CD14-positive monocyte (primary cell): ENCODE data around the gene MFNG. TPM values are rescaled to one million over a fixed set of nuclear protein-coding genes. Genes with fewer than 3 reads are reported as not detected.

ENCODE experiments used
- DNase-seq, 3 donors: peaks; one replicate each; pipeline ENCODE4 v3.0.0-alpha.2; 2011 to 2022
- H2AFZ ChIP-seq: 2 replicates; pipeline ENCODE4 v1.6.0; 2012; ENCODE audit warnings: mild to moderate bottlenecking, low read depth, low read length, inconsistent platforms; ENCODE audit not compliant: insufficient read depth, poor library complexity, severe bottlenecking
- H3K27ac ChIP-seq, 2 donors: 1 replicate in 1 of 2; 2 replicates in 1 of 2; pipeline ENCODE4 v1.5.1; 2012 to 2013; ENCODE audit warnings: low read length in 2 of 2, control low read depth in 1 of 2, inconsistent platforms in 1 of 2, low read depth in 1 of 2, mild to moderate bottlenecking in 1 of 2
- H3K27me3 ChIP-seq, 2 donors: one replicate each; pipeline versions ENCODE4 v1.6.0 to v1.6.1; 2011 to 2013; ENCODE audit warnings: low read length in 2 of 2; ENCODE audit not compliant: control insufficient read depth in 2 of 2, insufficient read depth in 2 of 2
- H3K36me3 ChIP-seq, 2 donors: replicated peaks in 1 of 2; 1 replicate in 1 of 2; 2 replicates in 1 of 2; pipeline versions ENCODE4 v1.5.1 to v1.6.1; 2012 to 2013; ENCODE audit warnings: low read length in 2 of 2, control low read depth in 1 of 2, inconsistent platforms in 1 of 2, mild to moderate bottlenecking in 1 of 2; ENCODE audit not compliant: insufficient read depth in 2 of 2, control insufficient read depth in 1 of 2
- H3K4me1 ChIP-seq, 2 donors: 1 replicate in 1 of 2; 2 replicates in 1 of 2; pipeline versions ENCODE4 v1.5.1 to v1.6.1; 2012 to 2013; ENCODE audit warnings: low read length in 2 of 2, control low read depth in 1 of 2, inconsistent platforms in 1 of 2, mild to moderate bottlenecking in 1 of 2, moderate library complexity in 1 of 2; ENCODE audit not compliant: insufficient read depth in 2 of 2, control insufficient read depth in 1 of 2
- H3K4me2 ChIP-seq: replicated peaks from 2 replicates; pipeline ENCODE3; 2012; ENCODE audit warnings: low read length, moderate library complexity, mild to moderate bottlenecking; ENCODE audit not compliant: poor library complexity, severe bottlenecking; ENCODE audit errors: extremely low read depth
- H3K4me3 ChIP-seq, 3 experiments: fragments of 200-600 bp in 1 of 3; sonication (generic) in 1 of 3; replicated peaks in 1 of 3; 1 replicate in 2 of 3; 2 replicates in 1 of 3; pipeline ENCODE4 v1.5.1; 2011 to 2013; ENCODE audit warnings: low read length in 3 of 3, mild to moderate bottlenecking in 3 of 3, control low read depth in 2 of 3, low read depth in 2 of 3, inconsistent platforms in 1 of 3, moderate library complexity in 1 of 3
- H3K79me2 ChIP-seq: 2 replicates; pipeline ENCODE4 v1.6.0; 2012; ENCODE audit warnings: mild to moderate bottlenecking, control low read depth, inconsistent platforms, low read length, moderate library complexity; ENCODE audit not compliant: insufficient read depth
- H3K9ac ChIP-seq: 2 replicates; pipeline ENCODE4 v1.6.0; 2017; ENCODE audit warnings: low read length, mild to moderate bottlenecking; ENCODE audit not compliant: insufficient read depth, poor library complexity, severe bottlenecking
- H3K9me3 ChIP-seq, 2 donors: replicated peaks in 1 of 2; 1 replicate in 1 of 2; 2 replicates in 1 of 2; pipeline versions ENCODE4 v1.5.1 to v1.6.1; 2012 to 2013; ENCODE audit warnings: low read length in 2 of 2, control low read depth in 1 of 2; ENCODE audit not compliant: control insufficient read depth in 1 of 2, insufficient read depth in 1 of 2
- H4K20me1 ChIP-seq: 2 replicates; pipeline ENCODE4 v1.6.0; 2012; ENCODE audit warnings: mild to moderate bottlenecking, low read length, control low read depth, moderate library complexity; ENCODE audit not compliant: insufficient read depth
- H3K27ac Mint-ChIP-seq, 7 donors: one replicate each; pipeline ENCODE4 v1.8.0; 2020; ENCODE audit warnings: mild to moderate bottlenecking in 7 of 7, mixed read lengths in 7 of 7, moderate library complexity in 6 of 7, inconsistent platforms in 2 of 7
- H3K27me3 Mint-ChIP-seq, 3 donors: one replicate each; pipeline ENCODE4 v1.8.0; 2021 to 2022; ENCODE audit warnings: low read depth in 3 of 3, mild to moderate bottlenecking in 3 of 3, mixed read lengths in 3 of 3, moderate library complexity in 3 of 3, inconsistent platforms in 1 of 3
- H3K36me3 Mint-ChIP-seq, 2 donors: one replicate each; pipeline ENCODE4 v1.8.0; 2020; ENCODE audit warnings: mixed read lengths in 2 of 2, inconsistent platforms in 1 of 2, mild to moderate bottlenecking in 1 of 2
- H3K4me1 Mint-ChIP-seq: one replicate; pipeline ENCODE4 v1.8.0; 2020; ENCODE audit warnings: mild to moderate bottlenecking, mixed read lengths
- H3K4me3 Mint-ChIP-seq, 2 donors: one replicate each; pipeline ENCODE4 v1.8.0; 2020; ENCODE audit warnings: mild to moderate bottlenecking in 2 of 2, mixed read lengths in 2 of 2, moderate library complexity in 1 of 2
- H3K9me3 Mint-ChIP-seq, 7 donors: one replicate each; pipeline ENCODE4 v1.8.0; 2020 to 2022; ENCODE audit warnings: mixed read lengths in 7 of 7, mild to moderate bottlenecking in 6 of 7, moderate library complexity in 6 of 7, inconsistent platforms in 2 of 7
- CTCF ChIP-seq: fragments of 200-600 bp; IDR thresholded peaks from one replicate; pipeline ENCODE4 v1.8.0; 2022; ENCODE audit warnings: antibody characterized with exemption, mild to moderate bottlenecking
- WGBS: methylation state at CpG from one replicate; pipeline ENCODE4 v1.1.5; 2013; ENCODE audit warnings: missing lambda C conversion rate; ENCODE audit not compliant: insufficient coverage; 5-methylcytosine and 5-hydroxymethylcytosine counted together
- intact Hi-C, 2 donors: fragments of 100-400 bp; cut with micrococcal nuclease; formaldehyde crosslinking; loops; one replicate each; pipeline versions ENCODE4 v1.15.0 to v1.15.1; 2023
- polyA plus RNA-seq, 3 donors: library from polyadenylated mRNA; depleted of rRNA in 1 of 3; unstranded in 2 of 3; stranded (reverse) in 1 of 3; fragments of 300-500 nt in 2 of 3; fragments of >200 nt in 1 of 3; fragmentation: Illumina TruSeq in 2 of 3; gene quantifications; 1 replicate in 2 of 3; 2 replicates in 1 of 3; pipeline ENCODE4 v1.2.3, GENCODE V29; 2012 to 2021

The MFNG gene
- polyA plus RNA-seq, 3 donors, result 84.1 to 196 (median 181) TPM

GRCh38 chr22:37459206-37459605, 27.0 kb downstream of the MFNG start:
- H3K4me2 ChIP-seq, result no peak overlapping the region
- no peaks in the 10 kb centered on the region for H3K79me2 ChIP-seq
- Mint-ChIP-seq H3K27me3 (peaks cover 0 to 15% (median 8%) of the 10 kb centered on the region in 3 donors), H3K36me3 (no peaks in the 10 kb centered on the region), H3K4me1 (peaks cover 5% of the 10 kb centered on the region), H3K27ac (no peak overlapping the region), H3K4me3 (no peak overlapping the region), H3K9me3 (no peaks in the 10 kb centered on the region)
- TF ChIP-seq CTCF, result no peak
- intact Hi-C loops, result loop anchor here (5.0 kb wide), 2 partner anchors 292 to 382 kb away; no protein-coding TSS in a partner anchor
- no peak overlapping the region for H3K9ac ChIP-seq
- no peaks in the 10 kb centered on the region for H3K27me3 ChIP-seq
- peaks cover 12% of the 10 kb centered on the region for H4K20me1 ChIP-seq
- DNase-seq, result no peak
- H3K4me3 ChIP-seq, result no peak overlapping the region
- H2AFZ ChIP-seq, result no peak overlapping the region
- no CpG with 5 or more reads among the region's 9 CpGs for WGBS
- no peaks in the 10 kb centered on the region for H3K36me3 ChIP-seq
- H3K9me3 ChIP-seq, result no peaks in the 10 kb centered on the region
- no peaks in the 10 kb centered on the region for H3K4me1 ChIP-seq
- no peak overlapping the region for H3K27ac ChIP-seq

GRCh38 chr22:37457093-37457893, 28.9 kb downstream of the MFNG start:
- Histone ChIP-seq H3K4me3 (no peak overlapping the region), H3K9me3 (no peaks in the 10 kb centered on the region), H3K36me3 (no peaks in the 10 kb centered on the region), H3K4me2 (no peak overlapping the region), H3K79me2 (no peaks in the 10 kb centered on the region), H4K20me1 (no peaks in the 10 kb centered on the region), H3K27me3 (no peaks in the 10 kb centered on the region), H3K27ac (no peak overlapping the region), H2AFZ (no peak overlapping the region), H3K9ac (no peak overlapping the region), H3K4me1 (no peaks in the 10 kb centered on the region)
- peak; percentile 97 for TF ChIP-seq CTCF
- DNase-seq, result peak; percentile 51 to 71 (median 68)
- Mint-ChIP-seq H3K36me3 (no peaks in the 10 kb centered on the region), H3K27me3 (peaks cover 0 to 21% (median 12%) of the 10 kb centered on the region in 3 donors), H3K9me3 (no peaks in the 10 kb centered on the region), H3K27ac (peak overlapping the region in 1 of 7 donors; percentile 39), H3K4me3 (no peak overlapping the region), H3K4me1 (peaks cover 5% of the 10 kb centered on the region)
- WGBS, result no CpG with 5 or more reads among the region's 4 CpGs
- intact Hi-C loops, result loop anchor here (1.0 to 5.0 kb wide), 6 partner anchors 140 to 380 kb away; no protein-coding TSS in a partner anchor
